PC-3 (cell line): ENCODE measurements around the gene IPO9. TPM values are rescaled to one million over a fixed set of nuclear protein-coding genes. Genes with fewer than 3 reads are reported as not detected.
A peak's percentile ranks its signal among the peaks of the same experiment; 100 is the strongest.

ENCODE experiments used
- ATAC-seq: fragments of 200-7000 bp; cut with Tn5 transposase; 2 replicates; pipeline ENCODE4 v1.9.1; 2020; ENCODE audit warnings: mild to moderate bottlenecking, moderate library complexity
- BruUV-seq: library from RNA; stranded (reverse); fragments of 400-500 nt; replicated peaks from 2 replicates; lab custom pipeline; 2021; lab: Mats Ljungman, UMichigan
- CTCF ChIA-PET: fragments of 300-600 bp; sonication (Branson Sonifier 250); formaldehyde crosslinking; loops from one replicate; lab custom pipeline; 2022; ENCODE audit warnings: antibody characterized with exemption; lab: Charles Lee
- POLR2A ChIA-PET: fragments of 300-600 bp; sonication (Branson Sonifier 250); formaldehyde crosslinking; loops from one replicate; lab custom pipeline; 2022; ENCODE audit warnings: antibody characterized with exemption; ENCODE audit not compliant: unreplicated experiment; lab: Charles Lee
- DNase-seq: peaks from one replicate; pipeline ENCODE4 v3.0.0-alpha.2; 2015
- H2AFZ ChIP-seq: fragments of 300-600 bp; sonication (generic); 2 replicates; pipeline ENCODE4 v1.6.0; 2016; ENCODE audit warnings: antibody characterized with exemption, low read length
- H3F3A ChIP-seq: fragments of 300-600 bp; sonication (generic); one replicate; pipeline ENCODE4 v1.6.0; 2017; ENCODE audit warnings: antibody characterized with exemption, low read length, control low read depth, mild to moderate bottlenecking; ENCODE audit not compliant: unreplicated experiment
- H3K27ac ChIP-seq: fragments of 300-600 bp; sonication (generic); 2 replicates; pipeline ENCODE4 v1.5.1; 2016; ENCODE audit warnings: mild to moderate bottlenecking, low read length
- H3K27me3 ChIP-seq: fragments of 300-600 bp; sonication (generic); 2 replicates; pipeline ENCODE4 v1.6.1; 2016; ENCODE audit warnings: low read length, mixed read lengths
- H3K36me3 ChIP-seq: fragments of 300-600 bp; sonication (generic); 2 replicates; pipeline ENCODE4 v1.6.1; 2016; ENCODE audit warnings: low read depth, mixed run types, low read length, mixed read lengths
- H3K4me1 ChIP-seq: fragments of 300-600 bp; sonication (generic); 2 replicates; pipeline ENCODE4 v1.5.1; 2016; ENCODE audit warnings: low read length; ENCODE audit not compliant: insufficient read depth
- H3K4me2 ChIP-seq: fragments of 300-600 bp; sonication (generic); 2 replicates; pipeline ENCODE4 v1.6.0; 2016; ENCODE audit warnings: low read length
- H3K4me3 ChIP-seq: fragments of 300-600 bp; sonication (generic); 2 replicates; pipeline ENCODE4 v1.5.1; 2016; ENCODE audit warnings: mild to moderate bottlenecking, low read length, mixed read lengths
- H3K79me2 ChIP-seq: fragments of 300-600 bp; sonication (generic); 2 replicates; pipeline ENCODE4 v1.6.1; 2017; ENCODE audit warnings: low read length, mixed read lengths
- H3K9ac ChIP-seq: fragments of 300-600 bp; sonication (generic); 2 replicates; pipeline ENCODE4 v1.6.0; 2016; ENCODE audit warnings: mild to moderate bottlenecking, low read length
- H3K9me2 ChIP-seq: fragments of 300-600 bp; sonication (generic); replicated peaks from 2 replicates; pipeline ENCODE4 v1.6.1; 2016; ENCODE audit warnings: mixed run types, low read length, mixed read lengths
- H3K9me3 ChIP-seq: fragments of 300-600 bp; sonication (generic); 2 replicates; pipeline ENCODE4 v1.6.1; 2016; ENCODE audit warnings: low read length, mixed read lengths
- H4K20me1 ChIP-seq: fragments of 300-600 bp; sonication (generic); 2 replicates; pipeline ENCODE4 v1.6.1; 2016; ENCODE audit warnings: low read length, mixed read lengths
- CTCF ChIP-seq: fragments of 300-600 bp; sonication (generic); conservative IDR thresholded peaks from 2 replicates; pipeline ENCODE4 v1.5.1; 2017; ENCODE audit warnings: antibody characterized with exemption, low read depth, mild to moderate bottlenecking, low read length
- EZH2 ChIP-seq: fragments of 300-600 bp; sonication (generic); IDR thresholded peaks from one replicate; pipeline ENCODE4 v1.6.1; 2017; ENCODE audit warnings: antibody characterized with exemption, mild to moderate bottlenecking, low read length; ENCODE audit not compliant: unreplicated experiment
- EZH2phosphoT487 ChIP-seq: fragments of 300-600 bp; sonication (generic); IDR thresholded peaks from 2 replicates; pipeline ENCODE4 v1.6.1; 2018; ENCODE audit warnings: mild to moderate bottlenecking, antibody characterized with exemption, low read length, borderline replicate concordance
- intact Hi-C: fragments of 100-400 bp; cut with micrococcal nuclease; formaldehyde crosslinking; loops from 2 replicates; pipeline ENCODE4 v1.9.0; 2023
- total RNA-seq: library from RNA; depleted of rRNA; stranded (reverse); fragments of >200 nt; gene quantifications from 2 replicates; pipeline ENCODE4 v1.2.3, GENCODE V29; 2014

IPO9 gene
- total RNA-seq, 1 experiment from 2014 or later = 21.6 TPM

GRCh38 chr1:201792534-201793305 is 36.2 kb upstream of the IPO9 start:
- H2AFZ ChIP-seq = no peak overlapping the region
- no peak overlapping the region for H3K27ac ChIP-seq
- intact Hi-C loops = loop anchor here (1.0 kb wide), 2 partner anchors 83 to 233 kb away; no protein-coding TSS in a partner anchor

GRCh38 chr1:201793306-201793925 is 35.5 kb upstream of the IPO9 start:
- Histone ChIP-seq H3K4me1 (peaks cover 12% of the 10 kb centered on the region), H2AFZ (no peak overlapping the region), H4K20me1 (no peaks in the 10 kb centered on the region), H3K4me2 (no peak overlapping the region), H3K4me3 (no peak overlapping the region), H3K9ac (no peak overlapping the region), H3K36me3 (no peaks in the 10 kb centered on the region; the same call in 1 of the 2 replicates), H3K27ac (no peak overlapping the region), H3F3A (no peaks in the 10 kb centered on the region), H3K27me3 (no peaks in the 10 kb centered on the region), H3K79me2 (no peaks in the 10 kb centered on the region), H3K9me3 (no peaks in the 10 kb centered on the region), H3K9me2 (no peaks in the 10 kb centered on the region)
- intact Hi-C loops = loop anchor here (1.0 kb wide), 2 partner anchors 84 to 234 kb away; no protein-coding TSS in a partner anchor
- no peak for DNase-seq
- ATAC-seq = peak; percentile 18; the same call in 1 of the 2 replicates
- TF ChIP-seq EZH2 = no peak
- TF ChIP-seq EZH2phosphoT487 = no peak
- no peak for TF ChIP-seq CTCF
- ChIA-PET POLR2A (no interaction called here), CTCF (interaction anchor here (0.7 to 1.8 kb wide), 5 partner anchors 52 to 234 kb away, joined by 5 to 35 read pairs (median 6); no protein-coding TSS in a partner anchor)
- BruUV-seq = no TSS peak

More at GRCh38 chr1:201792534-201793305, 36.2 kb upstream of the IPO9 start:
- Histone ChIP-seq H3K4me3 (no peak overlapping the region), H3K9me2 (no peaks in the 10 kb centered on the region), H3K79me2 (no peaks in the 10 kb centered on the region), H3K4me2 (no peak overlapping the region), H3F3A (no peaks in the 10 kb centered on the region), H3K9me3 (no peaks in the 10 kb centered on the region), H3K36me3 (no peaks in the 10 kb centered on the region; the same call in 1 of the 2 replicates), H3K27me3 (no peaks in the 10 kb centered on the region), H3K9ac (no peak overlapping the region), H3K4me1 (peaks cover 12% of the 10 kb centered on the region), H4K20me1 (no peaks in the 10 kb centered on the region)
- DNase-seq (peak; percentile 83), ATAC-seq (peak; percentile 92)
- POLR2A ChIA-PET = no interaction called here
- no peak for TF ChIP-seq EZH2phosphoT487
- TF ChIP-seq CTCF = peak; percentile 91
- no peak for TF ChIP-seq EZH2
- CTCF ChIA-PET = interaction anchor here (0.6 to 1.8 kb wide), 6 partner anchors 53 to 233 kb away, joined by 5 to 35 read pairs (median 8); no protein-coding TSS in a partner anchor
- no TSS peak for BruUV-seq
